Measurements from ENCODE around the gene KRTAP10-3. TPM values are rescaled to one million over a fixed set of nuclear protein-coding genes. Genes with fewer than 3 reads are reported as not detected.
"Not testable (repeated sequence)": the region's sequence is repeated elsewhere in the genome, so short reads cannot be mapped to it uniquely, and the experiment has no call there.

KRTAP10-3 gene
- polyA plus RNA-seq, 1 donor (not counting 4 experiments of a cell fraction or from before 2014, with no cell fraction given), result not detected

GRCh38 chr21:44564886-44565598, 6.4 kb upstream of the KRTAP10-3 start:
- DNase-seq (ENCODE audit: low read depth, low spot score), result no peak
- no peak for FAIRE-seq
- no peaks in the 10 kb centered on the region for H3K79me2 ChIP-seq (ENCODE audit: control insufficient read depth, insufficient read depth, low read length)
- H3K4me3 ChIP-seq (ENCODE audit: control insufficient read depth in 2 of 3, extremely low read depth in 1 of 3, insufficient read depth in 2 of 3, low read depth in 1 of 3, low read length in 3 of 3), result no peak overlapping the region
- no peak overlapping the region for H2AFZ ChIP-seq (ENCODE audit: control insufficient read depth, low read length)
- H3K9ac ChIP-seq (ENCODE audit: control insufficient read depth, extremely low read depth, insufficient read depth, low read length), result no peak overlapping the region
- H3K36me3 ChIP-seq (ENCODE audit: control insufficient read depth in 2 of 2, extremely low read depth in 1 of 2, insufficient read depth in 2 of 2, low read length in 2 of 2), result no peaks in the 10 kb centered on the region
- no peak overlapping the region for H3K4me2 ChIP-seq (ENCODE audit: control insufficient read depth, extremely low read depth, insufficient read depth, low read depth, low read length)
- H3K4me1 ChIP-seq (ENCODE audit: control insufficient read depth, extremely low read depth, insufficient read depth, low read length), result no peaks in the 10 kb centered on the region
- no peaks in the 10 kb centered on the region for H4K20me1 ChIP-seq (ENCODE audit: control insufficient read depth, extremely low read depth, insufficient read depth, low read length)
- no peak overlapping the region for H3K27ac ChIP-seq (ENCODE audit: control insufficient read depth, insufficient read depth, low read length)
- H3K9me3 ChIP-seq (ENCODE audit: control insufficient read depth, low read depth, low read length), result no peaks in the 10 kb centered on the region
- dilution Hi-C loops (cut with MboI; ENCODE audit: extremely low pct_ligation_motif_present, low sequenced_read_pairs), result no loop called here
- no peaks in the 10 kb centered on the region for H3K27me3 ChIP-seq (ENCODE audit: control insufficient read depth, extremely low read depth, insufficient read depth, low read length)
- TF ChIP-seq CTCF (optimal IDR thresholded peaks at IDR 0.05 in 1 of 3, IDR thresholded peaks at IDR 0.05 in 1 of 3, conservative IDR thresholded peaks at IDR 0.05 in 1 of 3; ENCODE audit: extremely low read depth in 1 of 3, insufficient read depth in 2 of 3, low read length in 3 of 3) (no peak), EZH2 (IDR thresholded peaks at IDR 0.05; ENCODE audit: low read length) (no peak)
- H3K9me1 ChIP-seq (ENCODE audit: control insufficient read depth, extremely low read depth, insufficient read depth, low read length), result no peaks in the 10 kb centered on the region

GRCh38 chr21:44564099-44564498, 5.5 kb upstream of the KRTAP10-3 start:
- dilution Hi-C loops (cut with MboI; ENCODE audit: extremely low pct_ligation_motif_present, low sequenced_read_pairs), result no loop called here
- no peaks in the 10 kb centered on the region for H3K9me1 ChIP-seq (ENCODE audit: control insufficient read depth, extremely low read depth, insufficient read depth, low read length)
- no peak for FAIRE-seq
- no peaks in the 10 kb centered on the region for H3K79me2 ChIP-seq (ENCODE audit: control insufficient read depth, insufficient read depth, low read length)
- DNase-seq (ENCODE audit: low read depth, low spot score), result no peak
- H4K20me1 ChIP-seq (ENCODE audit: control insufficient read depth, extremely low read depth, insufficient read depth, low read length), result no peaks in the 10 kb centered on the region
- TF ChIP-seq EZH2 (IDR thresholded peaks at IDR 0.05; ENCODE audit: low read length), result no peak
- TF ChIP-seq CTCF (optimal IDR thresholded peaks at IDR 0.05 in 1 of 3, IDR thresholded peaks at IDR 0.05 in 1 of 3, conservative IDR thresholded peaks at IDR 0.05 in 1 of 3; ENCODE audit: extremely low read depth in 1 of 3, insufficient read depth in 2 of 3, low read length in 3 of 3), result no peak
- H3K36me3 ChIP-seq (ENCODE audit: control insufficient read depth in 2 of 2, extremely low read depth in 1 of 2, insufficient read depth in 2 of 2, low read length in 2 of 2), result no peaks in the 10 kb centered on the region
- no peak overlapping the region for H2AFZ ChIP-seq (ENCODE audit: control insufficient read depth, low read length)
- H3K4me2 ChIP-seq (ENCODE audit: control insufficient read depth, extremely low read depth, insufficient read depth, low read depth, low read length), result no peak overlapping the region
- no peaks in the 10 kb centered on the region for H3K9me3 ChIP-seq (ENCODE audit: control insufficient read depth, low read depth, low read length)
- peaks cover 2% of the 10 kb centered on the region for H3K27me3 ChIP-seq (ENCODE audit: control insufficient read depth, extremely low read depth, insufficient read depth, low read length)
- no peak overlapping the region for H3K27ac ChIP-seq (ENCODE audit: control insufficient read depth, insufficient read depth, low read length)
- H3K4me3 ChIP-seq (ENCODE audit: control insufficient read depth in 2 of 3, extremely low read depth in 1 of 3, insufficient read depth in 2 of 3, low read depth in 1 of 3, low read length in 3 of 3), result no peak overlapping the region
- no peaks in the 10 kb centered on the region for H3K4me1 ChIP-seq (ENCODE audit: control insufficient read depth, extremely low read depth, insufficient read depth, low read length)
- H3K9ac ChIP-seq (ENCODE audit: control insufficient read depth, extremely low read depth, insufficient read depth, low read length), result no peak overlapping the region

GRCh38 chr21:44558329-44558675, 293 bp downstream of the KRTAP10-3 start:
- H3K36me3 ChIP-seq (ENCODE audit: control insufficient read depth in 2 of 2, extremely low read depth in 1 of 2, insufficient read depth in 2 of 2, low read length in 2 of 2); H3K4me1 ChIP-seq (ENCODE audit: control insufficient read depth, extremely low read depth, insufficient read depth, low read length); H3K4me3 ChIP-seq (ENCODE audit: control insufficient read depth in 2 of 3, extremely low read depth in 1 of 3, insufficient read depth in 2 of 3, low read depth in 1 of 3, low read length in 3 of 3); H2AFZ ChIP-seq (ENCODE audit: control insufficient read depth, low read length); dilution Hi-C loops (cut with MboI; ENCODE audit: extremely low pct_ligation_motif_present, low sequenced_read_pairs); H3K4me2 ChIP-seq (ENCODE audit: control insufficient read depth, extremely low read depth, insufficient read depth, low read depth, low read length); FAIRE-seq; H3K27me3 ChIP-seq (ENCODE audit: control insufficient read depth, extremely low read depth, insufficient read depth, low read length); DNase-seq (ENCODE audit: low read depth, low spot score); H3K27ac ChIP-seq (ENCODE audit: control insufficient read depth, insufficient read depth, low read length); H3K9ac ChIP-seq (ENCODE audit: control insufficient read depth, extremely low read depth, insufficient read depth, low read length); H4K20me1 ChIP-seq (ENCODE audit: control insufficient read depth, extremely low read depth, insufficient read depth, low read length); H3K79me2 ChIP-seq (ENCODE audit: control insufficient read depth, insufficient read depth, low read length); H3K9me3 ChIP-seq (ENCODE audit: control insufficient read depth, low read depth, low read length); H3K9me1 ChIP-seq (ENCODE audit: control insufficient read depth, extremely low read depth, insufficient read depth, low read length): not testable (repeated sequence)

Data from keratinocyte (primary cell).